Sigmoid colon (tissue), 4 donors: ENCODE results near the gene UNC5CL.

Experiments
- CTCF ChIP-seq, 4 experiments: fragments of 450-650 bp in 3 of 4; fragments of 200-600 bp in 1 of 4; IDR thresholded peaks; one replicate each; pipeline ENCODE4 v1.5.1; 2016 to 2019; ENCODE audit warnings: antibody characterized with exemption in 4 of 4, mild to moderate bottlenecking in 3 of 4, moderate library complexity in 2 of 4
- EP300 ChIP-seq, 4 donors: sonication (generic); formaldehyde crosslinking; IDR thresholded peaks; one replicate each; pipeline ENCODE4 v1.6.1; 2017; ENCODE audit warnings: antibody characterized with exemption in 4 of 4
- POLR2A ChIP-seq, 2 donors: fragments of 450-650 bp; IDR thresholded peaks; one replicate each; pipeline ENCODE4 v1.6.1; 2016; ENCODE audit warnings: antibody characterized with exemption in 2 of 2, mild to moderate bottlenecking in 2 of 2, moderate library complexity in 2 of 2
- POLR2AphosphoS5 ChIP-seq, 4 donors: sonication (generic); formaldehyde crosslinking; IDR thresholded peaks; one replicate each; pipeline ENCODE4 v1.6.1; 2017; ENCODE audit warnings: antibody characterized with exemption in 4 of 4

- TF ChIP-seq POLR2A (IDR thresholded peaks at IDR 0.05) (no peak), CTCF (IDR thresholded peaks at IDR 0.05) (no peak), POLR2AphosphoS5 (IDR thresholded peaks at IDR 0.05) (no peak), EP300 (IDR thresholded peaks at IDR 0.05) (no peak)
These were observed 13.0 kb downstream of the UNC5CL start for GRCh38 chr6:41025966-41026530.
